WTC11 (cell line): Measurements from ENCODE around the gene OXNAD1. TPM values are rescaled to one million over a fixed set of nuclear protein-coding genes. Genes with fewer than 3 reads are reported as not detected.

Experiments used
- ATAC-seq: fragments of 200-7000 bp; cut with Tn5 transposase; 2 replicates; pipeline ENCODE4 v1.10.0; 2021; ENCODE audit warnings: mild to moderate bottlenecking, moderate library complexity
- CTCF ChIA-PET: fragments of 300-600 bp; sonication (Branson Sonifier 250); formaldehyde crosslinking; loops from one replicate; lab custom pipeline; 2021; ENCODE audit warnings: antibody characterized with exemption; lab: Charles Lee
- POLR2A ChIA-PET: fragments of 350-600 bp; sonication (Branson Sonifier 250); formaldehyde crosslinking; loops from one replicate; lab custom pipeline; 2021; ENCODE audit warnings: antibody characterized with exemption; lab: Charles Lee
- DNase-seq: peaks from one replicate; pipeline ENCODE4 v3.0.0; 2021; ENCODE audit warnings: low spot score
- H3K27ac Mint-ChIP-seq: 2 replicates; pipeline ENCODE4 v1.8.0; 2021; ENCODE audit warnings: mixed read lengths
- H3K27me3 Mint-ChIP-seq: 2 replicates; pipeline ENCODE4 v1.8.0; 2021; ENCODE audit warnings: low read depth, mild to moderate bottlenecking, moderate library complexity, mixed read lengths
- H3K36me3 Mint-ChIP-seq: 2 replicates; pipeline ENCODE4 v1.8.0; 2021; ENCODE audit warnings: mixed read lengths
- H3K4me1 Mint-ChIP-seq: 2 replicates; pipeline ENCODE4 v1.8.0; 2022; ENCODE audit warnings: mixed read lengths
- H3K4me3 Mint-ChIP-seq: 2 replicates; pipeline ENCODE4 v1.8.0; 2021; ENCODE audit warnings: mild to moderate bottlenecking, moderate library complexity, mixed read lengths
- H3K9me3 Mint-ChIP-seq: 2 replicates; pipeline ENCODE4 v1.8.0; 2021; ENCODE audit warnings: mixed read lengths
- AR ChIP-seq: fragments of 250-450 bp; sonication (Bioruptor Pico); IDR thresholded peaks from 2 replicates; pipeline ENCODE4 v1.9.0; 2021; ENCODE audit warnings: mild to moderate bottlenecking
- ETV6 ChIP-seq: sonication (generic); formaldehyde crosslinking; IDR thresholded peaks from 2 replicates; pipeline ENCODE4 v1.8.1; 2022; ENCODE audit warnings: mild to moderate bottlenecking, missing genetic modification reagents
- FOXJ3 ChIP-seq: sonication (generic); formaldehyde crosslinking; IDR thresholded peaks from 2 replicates; pipeline ENCODE4 v1.9.0; 2021; ENCODE audit warnings: missing genetic modification reagents, mild to moderate bottlenecking, borderline replicate concordance
- GTF2I ChIP-seq: fragments of 250-450 bp; sonication (Bioruptor Pico); conservative IDR thresholded peaks from 2 replicates; pipeline ENCODE4 v1.4.0; 2021; ENCODE audit warnings: mild to moderate bottlenecking
- HMGA2 ChIP-seq: fragments of 250-450 bp; sonication (Bioruptor Pico); IDR thresholded peaks from 2 replicates; pipeline ENCODE4 v1.4.0; 2021; ENCODE audit warnings: mild to moderate bottlenecking, moderate library complexity
- IRF2 ChIP-seq: sonication (generic); formaldehyde crosslinking; IDR thresholded peaks from 2 replicates; pipeline ENCODE4 v1.8.0; 2022; ENCODE audit warnings: low read depth, missing genetic modification reagents, borderline replicate concordance
- JUN ChIP-seq: sonication (generic); formaldehyde crosslinking; IDR thresholded peaks from 2 replicates; pipeline ENCODE4 v1.8.0; 2023; ENCODE audit warnings: mild to moderate bottlenecking, missing genetic modification reagents
- NFATC4 ChIP-seq: fragments of 250-450 bp; sonication (Bioruptor Pico); IDR thresholded peaks from 2 replicates; pipeline ENCODE4 v1.9.0; 2021; ENCODE audit warnings: mild to moderate bottlenecking
- NFE2L1 ChIP-seq: sonication (generic); formaldehyde crosslinking; IDR thresholded peaks from 2 replicates; pipeline ENCODE4 v1.8.1; 2023; ENCODE audit warnings: missing genetic modification reagents
- NR1H2 ChIP-seq: sonication (generic); formaldehyde crosslinking; IDR thresholded peaks from 2 replicates; pipeline ENCODE4 v1.9.0; 2021; ENCODE audit warnings: mild to moderate bottlenecking, moderate library complexity, missing genetic modification reagents
- NR2C2 ChIP-seq: sonication (generic); formaldehyde crosslinking; IDR thresholded peaks from 2 replicates; pipeline ENCODE4 v1.8.0; 2022; ENCODE audit warnings: mild to moderate bottlenecking, missing genetic modification reagents
- PRRX2 ChIP-seq: fragments of 250-450 bp; sonication (Bioruptor Pico); IDR thresholded peaks from 2 replicates; pipeline ENCODE4 v1.8.0; 2021; ENCODE audit warnings: mild to moderate bottlenecking
- SMAD4 ChIP-seq: sonication (generic); formaldehyde crosslinking; IDR thresholded peaks from 2 replicates; pipeline ENCODE4 v1.8.0; 2022; ENCODE audit warnings: mild to moderate bottlenecking, missing genetic modification reagents
- USF1 ChIP-seq: sonication (generic); formaldehyde crosslinking; IDR thresholded peaks from 2 replicates; pipeline ENCODE4 v1.8.0; 2022; ENCODE audit warnings: mild to moderate bottlenecking, missing genetic modification reagents
- ZBTB21 ChIP-seq: sonication (generic); formaldehyde crosslinking; IDR thresholded peaks from 2 replicates; pipeline ENCODE4 v1.8.1; 2023; ENCODE audit warnings: mild to moderate bottlenecking, missing genetic modification reagents, borderline replicate concordance
- ZMAT4 ChIP-seq: fragments of 250-450 bp; sonication (Bioruptor Pico); IDR thresholded peaks from 2 replicates; pipeline ENCODE4 v1.9.0; 2021; ENCODE audit warnings: mild to moderate bottlenecking
- ZNF138 ChIP-seq: sonication (generic); formaldehyde crosslinking; conservative IDR thresholded peaks from 2 replicates; pipeline ENCODE4 v1.8.1; 2022; ENCODE audit warnings: mild to moderate bottlenecking, moderate library complexity, missing genetic modification reagents
- ZNF396 ChIP-seq: fragments of 250-450 bp; sonication (Bioruptor Pico); IDR thresholded peaks from 2 replicates; pipeline ENCODE4 v1.8.0; 2021; ENCODE audit warnings: mild to moderate bottlenecking, moderate library complexity, borderline replicate concordance
- ZNF423 ChIP-seq: fragments of 250-450 bp; sonication (Bioruptor Pico); IDR thresholded peaks from 2 replicates; pipeline ENCODE4 v2.1.2; 2022; ENCODE audit warnings: mild to moderate bottlenecking, moderate library complexity
- ZNF671 ChIP-seq: fragments of 250-450 bp; sonication (Bioruptor Pico); IDR thresholded peaks from 2 replicates; pipeline ENCODE4 v1.8.0; 2021; ENCODE audit warnings: mild to moderate bottlenecking
- total RNA-seq: library from RNA; stranded (reverse); gene quantifications from 3 replicates; pipeline ENCODE4 v1.2.3, GENCODE V29; 2021
- TF ChIP-seq, protein P1 (sequence below): sonication (generic); formaldehyde crosslinking; IDR thresholded peaks from 2 replicates; pipeline ENCODE4 v1.8.1; 2023; ENCODE audit warnings: mild to moderate bottlenecking, missing genetic modification reagents, moderate library complexity
- TF ChIP-seq, protein P2 (sequence below): fragments of 250-450 bp; sonication (Bioruptor Pico); IDR thresholded peaks from 2 replicates; pipeline ENCODE4 v1.9.0; 2021; ENCODE audit warnings: moderate library complexity, mild to moderate bottlenecking, inconsistent platforms, borderline replicate concordance
- TF ChIP-seq, protein P3 (sequence below): sonication (generic); formaldehyde crosslinking; IDR thresholded peaks from 2 replicates; pipeline ENCODE4 v1.8.0; 2022; ENCODE audit warnings: mild to moderate bottlenecking, missing genetic modification reagents
- TF ChIP-seq, protein P4 (sequence below): fragments of 200-600 bp; IDR thresholded peaks from 2 replicates; pipeline ENCODE4 v1.8.0; 2022; ENCODE audit warnings: antibody characterized with exemption

OXNAD1 gene
- total RNA-seq, 1 experiment from 2014 or later = 21.7 TPM

GRCh38 chr3:16338999-16339398, 74.0 kb downstream of the OXNAD1 start:
- Mint-ChIP-seq H3K36me3 (peaks cover 14% of the 10 kb centered on the region), H3K9me3 (peaks cover 16% of the 10 kb centered on the region), H3K4me1 (no peaks in the 10 kb centered on the region)
- TF ChIP-seq, protein P1, sequence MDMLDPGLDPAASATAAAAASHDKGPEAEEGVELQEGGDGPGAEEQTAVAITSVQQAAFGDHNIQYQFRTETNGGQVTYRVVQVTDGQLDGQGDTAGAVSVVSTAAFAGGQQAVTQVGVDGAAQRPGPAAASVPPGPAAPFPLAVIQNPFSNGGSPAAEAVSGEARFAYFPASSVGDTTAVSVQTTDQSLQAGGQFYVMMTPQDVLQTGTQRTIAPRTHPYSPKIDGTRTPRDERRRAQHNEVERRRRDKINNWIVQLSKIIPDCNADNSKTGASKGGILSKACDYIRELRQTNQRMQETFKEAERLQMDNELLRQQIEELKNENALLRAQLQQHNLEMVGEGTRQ (CRISPR knock-in tag) = no peak
- TF ChIP-seq ZBTB21 (CRISPR knock-in tag) (no peak), JUN (CRISPR knock-in tag) (no peak), SMAD4 (no peak), GTF2I (no peak), ZNF138 (CRISPR knock-in tag) (no peak), HMGA2 (CRISPR knock-in tag) (no peak), AR (CRISPR knock-in tag) (no peak), ZMAT4 (no peak), NFE2L1 (CRISPR knock-in tag) (no peak)
- TF ChIP-seq, all 79 proteins: peak for 0
- H3K4me3 Mint-ChIP-seq = no peak overlapping the region
- DNase-seq = no peak
- POLR2A ChIA-PET = no interaction called here
- no peak overlapping the region for H3K27ac Mint-ChIP-seq
- no peak for ATAC-seq
- CTCF ChIA-PET = no interaction called here
- H3K27me3 Mint-ChIP-seq = no peaks in the 10 kb centered on the region; the same call in 1 of the 2 replicates

- Mint-ChIP-seq H3K4me3 (no peak overlapping the region), H3K36me3 (peaks cover 10% of the 10 kb centered on the region), H3K27me3 (no peaks in the 10 kb centered on the region; the same call in 1 of the 2 replicates), H3K4me1 (peaks cover 15% of the 10 kb centered on the region), H3K9me3 (peaks cover 6% of the 10 kb centered on the region; the same call in 1 of the 2 replicates), H3K27ac (no peak overlapping the region)
- ChIA-PET CTCF (no interaction called here), POLR2A (no interaction called here)
- TF ChIP-seq PRRX2 (CRISPR knock-in tag) (no peak), NFATC4 (CRISPR knock-in tag) (no peak), HMGA2 (CRISPR knock-in tag) (no peak), ZBTB21 (CRISPR knock-in tag) (no peak), NR2C2 (CRISPR knock-in tag) (no peak), SMAD4 (no peak)
- ATAC-seq (no peak), DNase-seq (no peak)
These were observed 78.1 kb downstream of the OXNAD1 start for GRCh38 chr3:16343101-16343500.

GRCh38 chr3:16346413-16347081, 81.5 kb downstream of the OXNAD1 start:
- Mint-ChIP-seq H3K27me3 (peaks cover 6% of the 10 kb centered on the region; the same call in 1 of the 2 replicates), H3K4me1 (peaks cover 31% of the 10 kb centered on the region), H3K36me3 (peaks cover 14% of the 10 kb centered on the region), H3K27ac (no peak overlapping the region), H3K9me3 (peaks cover 6% of the 10 kb centered on the region; the same call in 1 of the 2 replicates), H3K4me3 (no peak overlapping the region)
- ChIA-PET POLR2A (no interaction called here), CTCF (no interaction called here)
- ATAC-seq (no peak), DNase-seq (no peak)
- TF ChIP-seq SMAD4 (no peak), ZNF671 (CRISPR knock-in tag) (no peak), ZNF423 (CRISPR knock-in tag) (no peak), USF1 (CRISPR knock-in tag) (no peak), PRRX2 (CRISPR knock-in tag) (no peak), IRF2 (CRISPR knock-in tag) (no peak), NR1H2 (no peak), ZNF396 (no peak), FOXJ3 (CRISPR knock-in tag) (no peak), ETV6 (no peak), GTF2I (no peak)
- TF ChIP-seq, protein P2, sequence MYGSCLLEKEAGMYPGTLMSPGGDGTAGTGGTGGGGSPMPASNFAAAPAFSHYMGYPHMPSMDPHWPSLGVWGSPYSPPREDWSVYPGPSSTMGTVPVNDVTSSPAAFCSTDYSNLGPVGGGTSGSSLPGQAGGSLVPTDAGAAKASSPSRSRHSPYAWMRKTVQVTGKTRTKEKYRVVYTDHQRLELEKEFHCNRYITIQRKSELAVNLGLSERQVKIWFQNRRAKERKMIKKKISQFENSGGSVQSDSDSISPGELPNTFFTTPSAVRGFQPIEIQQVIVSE = no peak
- TF ChIP-seq, protein P3, sequence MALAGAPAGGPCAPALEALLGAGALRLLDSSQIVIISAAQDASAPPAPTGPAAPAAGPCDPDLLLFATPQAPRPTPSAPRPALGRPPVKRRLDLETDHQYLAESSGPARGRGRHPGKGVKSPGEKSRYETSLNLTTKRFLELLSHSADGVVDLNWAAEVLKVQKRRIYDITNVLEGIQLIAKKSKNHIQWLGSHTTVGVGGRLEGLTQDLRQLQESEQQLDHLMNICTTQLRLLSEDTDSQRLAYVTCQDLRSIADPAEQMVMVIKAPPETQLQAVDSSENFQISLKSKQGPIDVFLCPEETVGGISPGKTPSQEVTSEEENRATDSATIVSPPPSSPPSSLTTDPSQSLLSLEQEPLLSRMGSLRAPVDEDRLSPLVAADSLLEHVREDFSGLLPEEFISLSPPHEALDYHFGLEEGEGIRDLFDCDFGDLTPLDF (CRISPR knock-in tag) = no peak
- TF ChIP-seq, protein P4, sequence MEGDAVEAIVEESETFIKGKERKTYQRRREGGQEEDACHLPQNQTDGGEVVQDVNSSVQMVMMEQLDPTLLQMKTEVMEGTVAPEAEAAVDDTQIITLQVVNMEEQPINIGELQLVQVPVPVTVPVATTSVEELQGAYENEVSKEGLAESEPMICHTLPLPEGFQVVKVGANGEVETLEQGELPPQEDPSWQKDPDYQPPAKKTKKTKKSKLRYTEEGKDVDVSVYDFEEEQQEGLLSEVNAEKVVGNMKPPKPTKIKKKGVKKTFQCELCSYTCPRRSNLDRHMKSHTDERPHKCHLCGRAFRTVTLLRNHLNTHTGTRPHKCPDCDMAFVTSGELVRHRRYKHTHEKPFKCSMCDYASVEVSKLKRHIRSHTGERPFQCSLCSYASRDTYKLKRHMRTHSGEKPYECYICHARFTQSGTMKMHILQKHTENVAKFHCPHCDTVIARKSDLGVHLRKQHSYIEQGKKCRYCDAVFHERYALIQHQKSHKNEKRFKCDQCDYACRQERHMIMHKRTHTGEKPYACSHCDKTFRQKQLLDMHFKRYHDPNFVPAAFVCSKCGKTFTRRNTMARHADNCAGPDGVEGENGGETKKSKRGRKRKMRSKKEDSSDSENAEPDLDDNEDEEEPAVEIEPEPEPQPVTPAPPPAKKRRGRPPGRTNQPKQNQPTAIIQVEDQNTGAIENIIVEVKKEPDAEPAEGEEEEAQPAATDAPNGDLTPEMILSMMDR = no peak
